ENCODE measurements around the gene PTRHD1.

- TF ChIP-seq, protein P1, sequence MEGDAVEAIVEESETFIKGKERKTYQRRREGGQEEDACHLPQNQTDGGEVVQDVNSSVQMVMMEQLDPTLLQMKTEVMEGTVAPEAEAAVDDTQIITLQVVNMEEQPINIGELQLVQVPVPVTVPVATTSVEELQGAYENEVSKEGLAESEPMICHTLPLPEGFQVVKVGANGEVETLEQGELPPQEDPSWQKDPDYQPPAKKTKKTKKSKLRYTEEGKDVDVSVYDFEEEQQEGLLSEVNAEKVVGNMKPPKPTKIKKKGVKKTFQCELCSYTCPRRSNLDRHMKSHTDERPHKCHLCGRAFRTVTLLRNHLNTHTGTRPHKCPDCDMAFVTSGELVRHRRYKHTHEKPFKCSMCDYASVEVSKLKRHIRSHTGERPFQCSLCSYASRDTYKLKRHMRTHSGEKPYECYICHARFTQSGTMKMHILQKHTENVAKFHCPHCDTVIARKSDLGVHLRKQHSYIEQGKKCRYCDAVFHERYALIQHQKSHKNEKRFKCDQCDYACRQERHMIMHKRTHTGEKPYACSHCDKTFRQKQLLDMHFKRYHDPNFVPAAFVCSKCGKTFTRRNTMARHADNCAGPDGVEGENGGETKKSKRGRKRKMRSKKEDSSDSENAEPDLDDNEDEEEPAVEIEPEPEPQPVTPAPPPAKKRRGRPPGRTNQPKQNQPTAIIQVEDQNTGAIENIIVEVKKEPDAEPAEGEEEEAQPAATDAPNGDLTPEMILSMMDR (conservative IDR thresholded peaks at IDR 0.05; ENCODE audit: low read depth, low read length), result no peak
- no peak for TF ChIP-seq EZH2 (IDR thresholded peaks at IDR 0.05; ENCODE audit: borderline replicate concordance, low read depth, low read length, poor library complexity, severe bottlenecking)
Measured at GRCh38 chr2:24768013-24768412, 25.2 kb downstream of the PTRHD1 start.
